AG04449 (cell line): Measurements from ENCODE around the gene PDZD11.
"Not testable (repeated sequence)": the region's sequence is repeated elsewhere in the genome, so short reads cannot be mapped to it uniquely, and the experiment has no call there.

Experiments used
- CTCF ChIA-PET: fragments of 350-600 bp; formaldehyde crosslinking; extraction: SDS; loops from one replicate; lab custom pipeline; 2021; ENCODE audit warnings: antibody characterized with exemption; lab: Yijun Ruan, JAX
- POLR2A ChIA-PET: fragments of 400-600, 350-600 bp; formaldehyde crosslinking; extraction: SDS; loops from one replicate; lab custom pipeline; 2020; ENCODE audit warnings: antibody characterized with exemption, inconsistent platforms; lab: Yijun Ruan, JAX
- DNase-seq: peaks from one replicate; pipeline ENCODE4 v3.0.0-alpha.2; 2010; ENCODE audit warnings: low read depth, low spot score
- H3K4me3 ChIP-seq: 2 replicates; pipeline ENCODE4 v1.5.1; 2011; ENCODE audit warnings: low read depth, mild to moderate bottlenecking, control low read depth, low read length
- CTCF ChIP-seq: IDR thresholded peaks from one replicate; pipeline ENCODE4 v1.5.1; 2011; ENCODE audit warnings: mild to moderate bottlenecking, moderate library complexity, low read length, control low read depth, inconsistent platforms; ENCODE audit not compliant: insufficient read depth; ENCODE audit errors: missing control alignments

The PDZD11 gene

GRCh38 chrX:70281951-70282350 lies 7.8 kb downstream of the PDZD11 start, which contains the start of gene RAB41:
TSS of gene RAB41 (plus strand) at chrX:70282172. CDS start at chrX:70282218, 46 bp downstream.
- H3K4me3 ChIP-seq: no peak within 1 kb of the TSS
- DNase-seq: no peak
- CTCF ChIA-PET: no interaction called here
- POLR2A ChIA-PET: no interaction called here
- no peak for TF ChIP-seq CTCF

GRCh38 chrX:70280573-70280972 lies 9.2 kb downstream of the PDZD11 start:
- CTCF ChIA-PET: no interaction called here
- DNase-seq: no peak
- H3K4me3 ChIP-seq: no peak overlapping the region
- TF ChIP-seq CTCF: no peak
- POLR2A ChIA-PET: no interaction called here

- no peak for DNase-seq
- TF ChIP-seq CTCF: no peak
- ChIA-PET POLR2A (no interaction called here), CTCF (no interaction called here)
- no peak overlapping the region for H3K4me3 ChIP-seq
Observed at GRCh38 chrX:70279081-70279480, 10.6 kb downstream of the PDZD11 start.

GRCh38 chrX:70274029-70274428 lies 15.7 kb downstream of the PDZD11 start:
- DNase-seq, CTCF ChIA-PET, H3K4me3 ChIP-seq, POLR2A ChIA-PET: not testable (repeated sequence)

- POLR2A ChIA-PET: no interaction called here
- CTCF ChIA-PET: no interaction called here
- TF ChIP-seq CTCF: no peak
- H3K4me3 ChIP-seq: no peak within 1 kb of the TSS
- no peak for DNase-seq
Observed at GRCh38 chrX:70268034-70268433, 21.7 kb downstream of the PDZD11 start, which contains the start of gene ARR3. TSS of gene ARR3 (plus strand) at chrX:70268334. CDS start at chrX:70269386, 1,052 bp downstream.

GRCh38 chrX:70264784-70265183 lies 24.9 kb downstream of the PDZD11 start:
- ChIA-PET POLR2A (no interaction called here), CTCF (no interaction called here)
- TF ChIP-seq CTCF: no peak
- DNase-seq: no peak
- no peak overlapping the region for H3K4me3 ChIP-seq

- CTCF ChIA-PET: interaction anchor here (0.7 to 0.9 kb wide), 2 partner anchors 92 to 130 kb away, joined by 4 read pairs; partner anchors contain the start of gene IGBP1
Observed at GRCh38 chrX:70262952-70263567, 26.7 kb downstream of the PDZD11 start.

More at GRCh38 chrX:70262952-70263567, 26.7 kb downstream of the PDZD11 start:
- TF ChIP-seq CTCF: peak; percentile 62
- no peak overlapping the region for H3K4me3 ChIP-seq
- DNase-seq: no peak
- POLR2A ChIA-PET: no interaction called here
